OCI-LY7 (cell line): ENCODE data around the gene PIEZO2. TPM values are rescaled to one million over a fixed set of nuclear protein-coding genes. Genes with fewer than 3 reads are reported as not detected.
A peak's percentile ranks its signal among the peaks of the same experiment; 100 is the strongest.

Experiments
- BruUV-seq: library from RNA; stranded (reverse); fragments of 400-500 nt; replicated peaks from 2 replicates; lab custom pipeline; 2021; lab: Mats Ljungman, UMichigan
- CTCF ChIA-PET: fragments of 300-600 bp; sonication (Branson Sonifier 250); formaldehyde crosslinking; loops from one replicate; lab custom pipeline; 2022; ENCODE audit warnings: antibody characterized with exemption; ENCODE audit not compliant: unreplicated experiment; lab: Charles Lee
- POLR2A ChIA-PET: fragments of 300-600 bp; sonication (Branson Sonifier 250); formaldehyde crosslinking; loops from one replicate; lab custom pipeline; 2022; ENCODE audit warnings: antibody characterized with exemption; lab: Charles Lee
- DNase-seq: peaks from one replicate; pipeline ENCODE4 v3.0.0-alpha.2; 2015; ENCODE audit warnings: low spot score
- H2AFZ ChIP-seq: fragments of 200-600 bp; sonication (generic), shearing (Covaris generic); 2 replicates; pipeline ENCODE4 v1.6.1; 2014; ENCODE audit warnings: mild to moderate bottlenecking, antibody characterized with exemption, low read length, moderate library complexity
- H3K27ac ChIP-seq: fragments of 200-600 bp; sonication (generic); 2 replicates; pipeline ENCODE4 v1.5.1; 2014; ENCODE audit warnings: mixed run types, low read depth, mild to moderate bottlenecking, moderate library complexity, low read length, inconsistent platforms; ENCODE audit not compliant: poor library complexity, severe bottlenecking
- H3K36me3 ChIP-seq: fragments of 200-600 bp; sonication (generic); 2 replicates; pipeline ENCODE4 v1.6.1; 2014; ENCODE audit warnings: mild to moderate bottlenecking, antibody characterized with exemption, low read length, moderate library complexity, mixed read lengths; ENCODE audit not compliant: insufficient read depth
- H3K4me1 ChIP-seq: fragments of 200-600 bp; sonication (generic); 2 replicates; pipeline ENCODE4 v1.5.1; 2014; ENCODE audit warnings: mild to moderate bottlenecking, low read length; ENCODE audit not compliant: insufficient read depth, poor library complexity, severe bottlenecking
- H3K4me2 ChIP-seq: fragments of 200-600 bp; sonication (generic); 2 replicates; pipeline ENCODE4 v1.6.1; 2014; ENCODE audit warnings: mild to moderate bottlenecking, low read length
- H3K4me3 ChIP-seq: fragments of 200-600 bp; sonication (generic); 2 replicates; pipeline ENCODE4 v1.5.1; 2014; ENCODE audit warnings: mild to moderate bottlenecking, low read depth, low read length; ENCODE audit not compliant: poor library complexity, severe bottlenecking
- H3K79me2 ChIP-seq: fragments of 200-600 bp; sonication (generic); 2 replicates; pipeline ENCODE4 v1.6.1; 2016; ENCODE audit warnings: low read depth, mild to moderate bottlenecking, low read length, moderate library complexity, mixed read lengths; ENCODE audit not compliant: insufficient read depth
- H3K9me2 ChIP-seq: fragments of 200-600 bp; sonication (generic); 2 replicates; pipeline ENCODE4 v1.6.1; 2016; ENCODE audit warnings: mild to moderate bottlenecking, low read length, mixed read lengths; ENCODE audit not compliant: insufficient read depth
- H3K9me3 ChIP-seq: fragments of 200-600 bp; sonication (generic); 2 replicates; pipeline ENCODE4 v1.6.1; 2014; ENCODE audit warnings: mild to moderate bottlenecking, mixed run types, low read length, mixed read lengths
- H4K20me1 ChIP-seq: fragments of 200-600 bp; sonication (generic); 2 replicates; pipeline ENCODE4 v1.6.1; 2014; ENCODE audit warnings: mild to moderate bottlenecking, antibody characterized with exemption, low read length, moderate library complexity, mixed read lengths; ENCODE audit not compliant: insufficient read depth
- CTCF ChIP-seq: fragments of 200-600 bp; sonication (generic); conservative IDR thresholded peaks from 2 replicates; pipeline ENCODE4 v1.5.1; 2014; ENCODE audit warnings: mild to moderate bottlenecking, antibody characterized with exemption, low read length, moderate library complexity, mixed read lengths
- EZH2phosphoT487 ChIP-seq: fragments of 200-600 bp; sonication (generic); IDR thresholded peaks from 2 replicates; pipeline ENCODE4 v1.6.1; 2018; ENCODE audit warnings: low read depth, borderline replicate concordance, mild to moderate bottlenecking, mixed run types, antibody characterized with exemption, low read length, moderate library complexity, mixed read lengths
- intact Hi-C: fragments of 100-400 bp; cut with micrococcal nuclease; formaldehyde crosslinking; loops from one replicate; pipeline ENCODE4 v1.10.0; 2022; ENCODE audit not compliant: unreplicated experiment
- total RNA-seq, 2 experiments: library from RNA; depleted of rRNA in 1 of 2; stranded (reverse); fragments of >200 nt in 1 of 2; shearing (Covaris generic) in 1 of 2; gene quantifications; 2 replicates each; pipeline ENCODE4 v1.2.3, GENCODE V29; 2014 to 2022

Gene PIEZO2
- total RNA-seq, 2 experiments from 2014 or later = 0.95 to 3.3 TPM

DNA sequence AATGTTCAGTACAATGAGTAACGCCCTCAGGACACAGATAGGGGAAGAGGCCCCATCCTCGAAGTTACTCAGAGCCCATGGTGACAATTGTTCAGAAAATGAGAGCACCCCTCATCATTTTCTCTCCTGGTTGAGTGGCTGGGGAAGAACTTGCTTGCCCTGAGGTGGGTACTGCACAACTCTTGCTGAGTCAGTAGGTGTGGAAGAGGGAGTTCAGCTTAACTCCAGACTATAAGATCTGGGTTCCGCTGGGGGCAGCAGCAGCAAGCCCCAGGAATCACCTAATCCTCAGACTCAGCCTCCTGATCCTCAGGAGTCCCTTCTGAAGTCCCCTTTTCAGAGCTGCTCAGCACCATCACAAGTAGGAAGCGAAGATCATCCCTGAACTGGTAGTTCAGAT lies 123.7 kb downstream of the PIEZO2 start:
- CTCF ChIA-PET = no interaction called here
- Histone ChIP-seq H4K20me1 (no peaks in the 10 kb centered on the region), H3K9me3 (no peaks in the 10 kb centered on the region), H3K27ac (no peak overlapping the region), H3K4me3 (no peak overlapping the region), H3K36me3 (no peaks in the 10 kb centered on the region), H2AFZ (no peak overlapping the region), H3K4me1 (peaks cover 17% of the 10 kb centered on the region), H3K4me2 (no peak overlapping the region), H3K9me2 (no peaks in the 10 kb centered on the region), H3K79me2 (no peaks in the 10 kb centered on the region)
- intact Hi-C loops = no loop called here
- no peak for TF ChIP-seq EZH2phosphoT487
- BruUV-seq = no TSS peak
- DNase-seq = no peak
- POLR2A ChIA-PET = no interaction called here

- Histone ChIP-seq H3K4me1 (peaks cover 23% of the 10 kb centered on the region), H3K27ac (no peak overlapping the region), H3K9me3 (no peaks in the 10 kb centered on the region), H3K4me2 (no peak overlapping the region), H3K79me2 (no peaks in the 10 kb centered on the region), H4K20me1 (no peaks in the 10 kb centered on the region), H3K9me2 (no peaks in the 10 kb centered on the region), H2AFZ (no peak overlapping the region), H3K36me3 (no peaks in the 10 kb centered on the region), H3K4me3 (no peak overlapping the region)
- ChIA-PET CTCF (no interaction called here), POLR2A (interaction anchor here (0.7 kb wide), 1 partner anchor 23 kb away, joined by 3 read pairs; no protein-coding TSS in a partner anchor)
- intact Hi-C loops = no loop called here
- BruUV-seq = no TSS peak
- no peak for DNase-seq
- TF ChIP-seq CTCF (no peak), EZH2phosphoT487 (no peak)
These were observed 124.3 kb downstream of the PIEZO2 start for GRCh38 chr18:11024928-11025669.

- no peaks in the 10 kb centered on the region for H3K9me2 ChIP-seq
- DNase-seq = peak; percentile 40
- intact Hi-C loops = no loop called here
- H3K9me3 ChIP-seq = no peaks in the 10 kb centered on the region
- no peaks in the 10 kb centered on the region for H3K79me2 ChIP-seq
- H3K4me2 ChIP-seq = peak overlapping the region; percentile 49
- CTCF ChIA-PET = no interaction called here
- no peaks in the 10 kb centered on the region for H3K36me3 ChIP-seq
- peak overlapping the region; percentile 87 for H2AFZ ChIP-seq
- no peak overlapping the region for H3K4me3 ChIP-seq
- TF ChIP-seq EZH2phosphoT487 (no peak), CTCF (no peak)
- no peaks in the 10 kb centered on the region for H4K20me1 ChIP-seq
- BruUV-seq = no TSS peak
- H3K27ac ChIP-seq = no peak overlapping the region
- H3K4me1 ChIP-seq = peaks cover 26% of the 10 kb centered on the region
- POLR2A ChIA-PET = interaction anchor here (0.9 to 1.5 kb wide), 2 partner anchors 14 to 16 kb away, joined by 5 to 6 read pairs; no protein-coding TSS in a partner anchor
These were observed 127.9 kb downstream of the PIEZO2 start for GRCh38 chr18:11021477-11021876.
